HFFc6 (cell line): Measurements from ENCODE around the gene HIP1R. TPM values are rescaled to one million over a fixed set of nuclear protein-coding genes. Genes with fewer than 3 reads are reported as not detected.

Source experiments
- DNase-seq: peaks from one replicate; pipeline ENCODE4 v3.0.0-alpha.2; 2018
- H3K27ac Mint-ChIP-seq: 2 replicates; pipeline ENCODE4 v1.8.0; 2020; ENCODE audit warnings: mild to moderate bottlenecking, mixed read lengths
- H3K27me3 Mint-ChIP-seq: 2 replicates; pipeline ENCODE4 v1.8.0; 2021; ENCODE audit warnings: mild to moderate bottlenecking, moderate library complexity, mixed read lengths; ENCODE audit not compliant: insufficient read depth
- H3K36me3 Mint-ChIP-seq: 2 replicates; pipeline ENCODE4 v1.8.0; 2021; ENCODE audit warnings: low read depth, mixed read lengths
- H3K4me1 Mint-ChIP-seq: 2 replicates; pipeline ENCODE4 v1.8.0; 2020; ENCODE audit warnings: low read depth, mixed read lengths
- H3K4me3 Mint-ChIP-seq: 2 replicates; pipeline ENCODE4 v1.8.0; 2020; ENCODE audit warnings: mild to moderate bottlenecking, moderate library complexity, mixed read lengths
- H3K9me3 Mint-ChIP-seq: 2 replicates; pipeline ENCODE4 v1.8.0; 2020; ENCODE audit warnings: mild to moderate bottlenecking, mixed read lengths
- CTCF ChIP-seq: fragments of 200-600 bp; sonication (generic); IDR thresholded peaks from 2 replicates; pipeline ENCODE4 v1.5.0; 2021; ENCODE audit warnings: antibody characterized with exemption, mild to moderate bottlenecking
- total RNA-seq, 6 experiments: library from RNA; stranded (reverse); fragmentation: NEBNext Ultra II Directional; extraction: Animal tissue kit (Norgen Biotek cat#: 25700); gene quantifications; 2 replicates in 1 of 6; 3 replicates in 5 of 6; pipeline ENCODE4 v1.2.3, GENCODE V29; 2021

HIP1R gene
- total RNA-seq, 6 experiments from 2014 or later = 6.7 to 9.8 (median 8.4) TPM

DNA sequence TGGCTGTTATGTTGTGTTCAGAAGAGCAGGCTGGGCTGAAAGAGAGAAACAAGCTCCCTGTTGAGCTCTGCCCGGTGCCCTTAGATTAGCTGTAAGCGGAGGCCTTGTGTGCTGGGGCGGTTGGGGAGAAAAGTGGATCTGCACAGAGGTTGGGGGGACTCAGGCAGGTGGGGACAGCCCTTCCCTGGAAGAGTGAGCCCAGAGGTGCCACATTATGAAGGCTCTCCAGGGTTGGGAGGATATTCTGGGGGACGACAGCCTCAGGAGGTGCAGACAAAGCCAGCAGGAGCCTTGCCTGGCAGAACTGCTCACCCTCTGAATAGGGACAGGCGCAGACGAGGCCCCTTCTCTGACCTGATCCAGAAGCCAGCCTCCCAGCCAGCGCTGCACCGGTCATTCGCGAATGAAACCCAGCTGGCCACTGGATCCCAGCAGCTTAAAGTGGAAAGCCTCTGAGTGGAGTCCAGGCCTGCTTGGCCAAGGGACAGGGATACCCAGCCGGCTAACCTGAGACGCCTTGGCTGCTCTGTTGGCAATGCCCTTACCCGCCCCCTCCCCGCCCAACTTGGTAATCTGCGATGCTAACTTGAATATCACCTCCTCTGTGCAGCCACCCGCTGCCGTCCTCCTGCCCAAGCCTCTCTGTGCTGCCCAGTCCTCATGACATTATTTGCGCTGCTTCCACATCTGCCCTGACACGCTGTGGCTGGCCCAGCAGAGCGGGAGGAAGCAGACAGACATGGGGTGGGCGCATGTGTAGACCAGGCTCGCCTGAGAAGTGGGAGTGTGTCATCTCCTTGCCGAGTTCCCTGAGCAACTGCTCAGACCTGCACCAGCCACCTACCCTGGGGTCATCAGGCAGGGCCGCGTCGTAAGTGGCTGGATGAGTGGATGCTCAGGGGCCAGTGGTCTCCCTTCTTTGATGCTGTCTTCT is 5.6 kb downstream of the HIP1R start:
- peaks cover 38% of the 10 kb centered on the region for H3K4me1 Mint-ChIP-seq
- no peak for DNase-seq
- H3K27ac Mint-ChIP-seq = peak overlapping the region; percentile 74
- H3K27me3 Mint-ChIP-seq = peaks cover 3% of the 10 kb centered on the region
- H3K9me3 Mint-ChIP-seq = no peaks in the 10 kb centered on the region
- H3K36me3 Mint-ChIP-seq = no peaks in the 10 kb centered on the region
- H3K4me3 Mint-ChIP-seq = peak overlapping the region; percentile 38
- TF ChIP-seq CTCF = no peak

DNA sequence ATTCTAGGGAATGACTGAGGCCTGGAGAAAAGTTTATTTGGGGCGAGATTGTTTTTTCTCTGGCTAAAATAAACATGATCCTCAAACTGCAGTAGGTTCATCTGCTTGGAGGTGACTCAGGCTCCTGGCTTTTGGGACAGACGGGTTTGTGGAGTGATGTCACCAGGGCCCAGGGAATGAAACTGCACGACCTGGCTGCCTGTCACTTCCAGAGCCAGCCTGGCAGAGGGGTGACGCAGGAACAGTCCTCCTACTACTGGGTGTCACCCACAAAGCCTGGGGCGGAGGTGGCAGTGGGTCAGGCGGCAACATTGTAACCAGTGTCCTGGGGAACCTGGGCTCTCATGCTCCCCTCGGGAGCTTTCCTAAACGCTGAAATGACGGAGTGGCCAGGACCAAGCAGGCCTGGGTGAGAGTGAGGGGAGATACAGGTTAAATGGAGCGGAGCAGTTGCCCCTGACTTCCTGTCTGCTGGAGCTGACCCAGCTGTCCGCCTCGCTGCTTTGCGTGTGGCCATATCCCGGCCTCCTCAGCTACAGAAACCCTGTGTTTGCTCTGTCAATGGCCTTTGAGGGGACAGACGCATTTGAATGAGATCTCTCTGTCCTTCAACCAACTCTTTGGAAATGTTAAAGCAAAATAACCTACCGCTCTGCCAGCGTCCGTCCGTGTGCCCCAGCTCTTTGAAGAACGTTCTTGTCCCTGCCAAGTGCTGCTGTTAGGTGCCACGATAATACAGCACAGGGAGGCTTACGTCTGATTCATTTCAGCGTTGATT is 6.5 kb downstream of the HIP1R start:
- H3K4me1 Mint-ChIP-seq = peaks cover 31% of the 10 kb centered on the region
- DNase-seq = peak; percentile 79
- TF ChIP-seq CTCF = no peak
- H3K27me3 Mint-ChIP-seq = peaks cover 3% of the 10 kb centered on the region
- H3K4me3 Mint-ChIP-seq = peak overlapping the region; percentile 38
- no peaks in the 10 kb centered on the region for H3K36me3 Mint-ChIP-seq
- H3K9me3 Mint-ChIP-seq = no peaks in the 10 kb centered on the region
- peak overlapping the region; percentile 74 for H3K27ac Mint-ChIP-seq

- H3K27ac Mint-ChIP-seq = peak overlapping the region; percentile 74
- no peaks in the 10 kb centered on the region for H3K9me3 Mint-ChIP-seq
- H3K36me3 Mint-ChIP-seq = no peaks in the 10 kb centered on the region
- H3K4me3 Mint-ChIP-seq = no peak overlapping the region
- no peak for DNase-seq
- no peak for TF ChIP-seq CTCF
- peaks cover 28% of the 10 kb centered on the region for H3K4me1 Mint-ChIP-seq
- peaks cover 3% of the 10 kb centered on the region for H3K27me3 Mint-ChIP-seq
These were observed 7.5 kb downstream of the HIP1R start for GRCh38 chr12:122842505-122843405.

GRCh38 chr12:122843455-122843854 is 8.2 kb downstream of the HIP1R start:
- H3K4me3 Mint-ChIP-seq = no peak overlapping the region
- H3K9me3 Mint-ChIP-seq = no peaks in the 10 kb centered on the region
- H3K4me1 Mint-ChIP-seq = peaks cover 28% of the 10 kb centered on the region
- no peak overlapping the region for H3K27ac Mint-ChIP-seq
- H3K27me3 Mint-ChIP-seq = peaks cover 3% of the 10 kb centered on the region
- H3K36me3 Mint-ChIP-seq = no peaks in the 10 kb centered on the region
- no peak for DNase-seq
- no peak for TF ChIP-seq CTCF

- Mint-ChIP-seq H3K9me3 (no peaks in the 10 kb centered on the region), H3K27ac (no peak overlapping the region), H3K4me1 (peaks cover 28% of the 10 kb centered on the region), H3K36me3 (no peaks in the 10 kb centered on the region), H3K4me3 (no peak overlapping the region), H3K27me3 (peaks cover 3% of the 10 kb centered on the region)
- no peak for TF ChIP-seq CTCF
- DNase-seq = no peak
These were observed 9.2 kb downstream of the HIP1R start for GRCh38 chr12:122844366-122844971.
